HG02970 (cell line): ENCODE data around the gene PADI6.
"Not testable (repeated sequence)": the region's sequence is repeated elsewhere in the genome, so short reads cannot be mapped to it uniquely, and the experiment has no call there.

Experiments
- ATAC-seq: cut with Tn5 transposase; IDR thresholded peaks from one replicate; pipeline ENCODE4 v1.9.1; 2021; ENCODE audit warnings: mild to moderate bottlenecking, moderate library complexity, moderate number of reproducible peaks; ENCODE audit not compliant: unreplicated experiment, low FRiP score

Gene PADI6

GRCh38 chr1:17403081-17403480 lies 31.1 kb downstream of the PADI6 start:
- no peak for ATAC-seq

- no peak for ATAC-seq
These were observed 32.2 kb downstream of the PADI6 start for GRCh38 chr1:17404034-17404684.

GRCh38 chr1:17404820-17405219 lies 32.8 kb downstream of the PADI6 start:
- no peak for ATAC-seq

- ATAC-seq: no peak
These were observed 34.1 kb downstream of the PADI6 start for GRCh38 chr1:17405898-17406759.

- ATAC-seq: not testable (repeated sequence)
These were observed 34.9 kb downstream of the PADI6 start for GRCh38 chr1:17406760-17407475.

- not testable (repeated sequence) for ATAC-seq
These were observed 36.0 kb downstream of the PADI6 start for GRCh38 chr1:17407786-17408514.

- ATAC-seq: no peak
These were observed 37.4 kb downstream of the PADI6 start for GRCh38 chr1:17409391-17409811.

GRCh38 chr1:17412093-17412870 lies 40.3 kb downstream of the PADI6 start:
- no peak for ATAC-seq

- no peak for ATAC-seq
These were observed 42.0 kb downstream of the PADI6 start for GRCh38 chr1:17414022-17414421.

GRCh38 chr1:17416389-17416788 lies 44.4 kb downstream of the PADI6 start:
- ATAC-seq: no peak

- ATAC-seq: no peak
These were observed 47.8 kb downstream of the PADI6 start for GRCh38 chr1:17419626-17420328.

GRCh38 chr1:17420391-17420918 lies 48.5 kb downstream of the PADI6 start:
- ATAC-seq: no peak

GRCh38 chr1:17422461-17422860 lies 50.5 kb downstream of the PADI6 start:
- no peak for ATAC-seq

- no peak for ATAC-seq
These were observed 51.8 kb downstream of the PADI6 start for GRCh38 chr1:17423781-17424245.

GRCh38 chr1:17425806-17426600 lies 54.0 kb downstream of the PADI6 start:
- ATAC-seq: no peak

- ATAC-seq: no peak
These were observed 56.0 kb downstream of the PADI6 start for GRCh38 chr1:17427696-17428660.

GRCh38 chr1:17429183-17429582 lies 57.2 kb downstream of the PADI6 start:
- no peak for ATAC-seq
